LNCAP (cell line): ENCODE measurements around the gene PKP2.

ENCODE experiments used
- CTCF ChIP-seq: fragments of 450-650 bp; IDR thresholded peaks from 2 replicates; pipeline ENCODE4 v1.5.1; 2017; ENCODE audit warnings: mild to moderate bottlenecking

PKP2 gene

GRCh38 chr12:32896432-32897280 is at the start of gene PKP2:
TSS of gene PKP2 (minus strand) at chr12:32896777. CDS start at chr12:32896731, 46 bp downstream.
- TF ChIP-seq CTCF = no peak

GRCh38 chr12:32944195-32944594 is 47.6 kb upstream of the PKP2 start:
- TF ChIP-seq CTCF = no peak

- no peak for TF ChIP-seq CTCF
Measured at GRCh38 chr12:32939801-32940200, 43.2 kb upstream of the PKP2 start.

- no peak for TF ChIP-seq CTCF
Measured at GRCh38 chr12:32926963-32927362, 30.4 kb upstream of the PKP2 start.

GRCh38 chr12:32926356-32926755 is 29.8 kb upstream of the PKP2 start:
- TF ChIP-seq CTCF = no peak

- no peak for TF ChIP-seq CTCF
Measured at GRCh38 chr12:32922546-32923297, 26.1 kb upstream of the PKP2 start.

- TF ChIP-seq CTCF = no peak
Measured at GRCh38 chr12:32921397-32921796, 24.8 kb upstream of the PKP2 start.
